HL-60 (cell line): ENCODE data around the gene NARF.

Source experiments
- DNase-seq, 2 experiments: peaks; one replicate each; pipeline ENCODE4 v3.0.0-alpha.2; 2010 to 2020; ENCODE audit warnings: low read depth in 1 of 2, low spot score in 1 of 2
- H3K27ac ChIP-seq: fragments of 250-450 bp; sonication (Bioruptor Pico); replicated peaks from 2 replicates; pipeline ENCODE4 v1.5.1; 2020; ENCODE audit warnings: mild to moderate bottlenecking, moderate library complexity
- H3K27me3 ChIP-seq: fragments of 250-450 bp; sonication (Bioruptor Pico); 2 replicates; pipeline ENCODE4 v1.5.1; 2021; ENCODE audit warnings: mild to moderate bottlenecking, moderate library complexity; ENCODE audit not compliant: insufficient read depth, poor library complexity, severe bottlenecking
- H3K4me3 ChIP-seq: replicated peaks from 2 replicates; pipeline ENCODE4 v1.5.1; 2011; ENCODE audit warnings: mild to moderate bottlenecking, control low read depth, low read length; ENCODE audit not compliant: insufficient read depth
- CTCF ChIP-seq: IDR thresholded peaks from one replicate; pipeline ENCODE4 v1.5.1; 2011; ENCODE audit warnings: low read length, control low read depth, inconsistent platforms; ENCODE audit not compliant: insufficient read depth
- GABPA ChIP-seq: IDR thresholded peaks from 2 replicates; pipeline ENCODE4 v1.6.1; 2012; ENCODE audit warnings: low read depth
- POLR2AphosphoS5 ChIP-seq: IDR thresholded peaks from 2 replicates; pipeline ENCODE4 v1.6.1; 2012; ENCODE audit warnings: low read depth
- SPI1 ChIP-seq: IDR thresholded peaks from 2 replicates; pipeline ENCODE4 v1.6.1; 2012; ENCODE audit warnings: low read depth, mild to moderate bottlenecking, borderline replicate concordance
- TF ChIP-seq, protein P1 (sequence below): IDR thresholded peaks from 2 replicates; pipeline ENCODE4 v1.6.1; 2012; ENCODE audit warnings: low read depth; ENCODE audit not compliant: insufficient replicate concordance

Gene NARF

GRCh38 chr17:82496529-82497434 is 38.2 kb downstream of the NARF start:
- no peaks in the 10 kb centered on the region for H3K27me3 ChIP-seq
- peak; percentile 97 to 98 for DNase-seq
- peak overlapping the region; percentile 74 for H3K27ac ChIP-seq
- H3K4me3 ChIP-seq: peak overlapping the region; percentile 55
- TF ChIP-seq, protein P1, sequence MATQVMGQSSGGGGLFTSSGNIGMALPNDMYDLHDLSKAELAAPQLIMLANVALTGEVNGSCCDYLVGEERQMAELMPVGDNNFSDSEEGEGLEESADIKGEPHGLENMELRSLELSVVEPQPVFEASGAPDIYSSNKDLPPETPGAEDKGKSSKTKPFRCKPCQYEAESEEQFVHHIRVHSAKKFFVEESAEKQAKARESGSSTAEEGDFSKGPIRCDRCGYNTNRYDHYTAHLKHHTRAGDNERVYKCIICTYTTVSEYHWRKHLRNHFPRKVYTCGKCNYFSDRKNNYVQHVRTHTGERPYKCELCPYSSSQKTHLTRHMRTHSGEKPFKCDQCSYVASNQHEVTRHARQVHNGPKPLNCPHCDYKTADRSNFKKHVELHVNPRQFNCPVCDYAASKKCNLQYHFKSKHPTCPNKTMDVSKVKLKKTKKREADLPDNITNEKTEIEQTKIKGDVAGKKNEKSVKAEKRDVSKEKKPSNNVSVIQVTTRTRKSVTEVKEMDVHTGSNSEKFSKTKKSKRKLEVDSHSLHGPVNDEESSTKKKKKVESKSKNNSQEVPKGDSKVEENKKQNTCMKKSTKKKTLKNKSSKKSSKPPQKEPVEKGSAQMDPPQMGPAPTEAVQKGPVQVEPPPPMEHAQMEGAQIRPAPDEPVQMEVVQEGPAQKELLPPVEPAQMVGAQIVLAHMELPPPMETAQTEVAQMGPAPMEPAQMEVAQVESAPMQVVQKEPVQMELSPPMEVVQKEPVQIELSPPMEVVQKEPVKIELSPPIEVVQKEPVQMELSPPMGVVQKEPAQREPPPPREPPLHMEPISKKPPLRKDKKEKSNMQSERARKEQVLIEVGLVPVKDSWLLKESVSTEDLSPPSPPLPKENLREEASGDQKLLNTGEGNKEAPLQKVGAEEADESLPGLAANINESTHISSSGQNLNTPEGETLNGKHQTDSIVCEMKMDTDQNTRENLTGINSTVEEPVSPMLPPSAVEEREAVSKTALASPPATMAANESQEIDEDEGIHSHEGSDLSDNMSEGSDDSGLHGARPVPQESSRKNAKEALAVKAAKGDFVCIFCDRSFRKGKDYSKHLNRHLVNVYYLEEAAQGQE: no peak
- TF ChIP-seq SPI1 (no peak), POLR2AphosphoS5 (peak; percentile 70), GABPA (no peak), CTCF (no peak)

- DNase-seq: peak in 1 of 2 experiments; percentile 55
- Histone ChIP-seq H3K27me3 (no peaks in the 10 kb centered on the region), H3K27ac (peak overlapping the region; percentile 69), H3K4me3 (peak overlapping the region; percentile 20)
- TF ChIP-seq CTCF: no peak
- TF ChIP-seq, protein P1: no peak
- TF ChIP-seq POLR2AphosphoS5: no peak
- no peak for TF ChIP-seq GABPA
- no peak for TF ChIP-seq SPI1
These were observed 39.2 kb downstream of the NARF start for GRCh38 chr17:82497483-82498405.

GRCh38 chr17:82502207-82502606 is 43.7 kb downstream of the NARF start:
- no peaks in the 10 kb centered on the region for H3K27me3 ChIP-seq
- TF ChIP-seq CTCF (no peak), SPI1 (no peak), POLR2AphosphoS5 (no peak), GABPA (no peak)
- TF ChIP-seq, protein P1: no peak
- DNase-seq: no peak
- H3K4me3 ChIP-seq: no peak overlapping the region
- no peak overlapping the region for H3K27ac ChIP-seq
